ENCODE results near the gene LRFN4. TPM values are rescaled to one million over a fixed set of nuclear protein-coding genes. Genes with fewer than 3 reads are reported as not detected.

The LRFN4 gene
- total RNA-seq, 1 experiment from 2014 or later, result 56.7 TPM

- POLR2A ChIA-PET, result interaction anchor here (0.6 kb wide), 1 partner anchor 38 kb away, joined by 3 read pairs; no protein-coding TSS in a partner anchor
- ATAC-seq, result no peak
- no TSS peak for BruUV-seq (replicated peaks)
Observed at GRCh38 chr11:66870616-66871520, 14.0 kb downstream of the LRFN4 start.

GRCh38 chr11:66871521-66871901 lies 14.6 kb downstream of the LRFN4 start:
- TF ChIP-seq TCF7L2 (IDR thresholded peaks at IDR 0.05; ENCODE audit: low read depth, low read length) (no peak), POLR2AphosphoS5 (IDR thresholded peaks at IDR 0.05; ENCODE audit: low read depth, low read length) (no peak), REST (IDR thresholded peaks at IDR 0.05; ENCODE audit: insufficient read depth in 1 of 2, low read depth in 2 of 2, low read length in 1 of 2) (no peak)
- intact Hi-C loops (cut with micrococcal nuclease; ENCODE audit: unreplicated experiment) (no loop called here), in situ Hi-C loops (cut with HindIII; ENCODE audit: low pct_unique_long_range_greater_than_20kb, low sequenced_read_pairs) (no loop called here)
- Histone ChIP-seq H3K4me3 (ENCODE audit: low read depth in 2 of 2, low read length in 2 of 2) (no peak overlapping the region), H3K27ac (ENCODE audit: low read length) (no peak overlapping the region), H3K27me3 (ENCODE audit: control insufficient read depth, insufficient read depth, low read length) (no peaks in the 10 kb centered on the region), H3K9me3 (ENCODE audit: control insufficient read depth, insufficient read depth, low read depth, low read length) (no peaks in the 10 kb centered on the region), H3K36me3 (ENCODE audit: control insufficient read depth, insufficient read depth, low read length) (no peaks in the 10 kb centered on the region), H3K4me1 (ENCODE audit: control insufficient read depth, insufficient read depth, low read length) (peaks cover 8% of the 10 kb centered on the region)
- ATAC-seq, result no peak
- POLR2A ChIA-PET, result interaction anchor here (0.6 kb wide), 1 partner anchor 39 kb away, joined by 3 read pairs; no protein-coding TSS in a partner anchor
- BruUV-seq (replicated peaks), result no TSS peak
- CTCF ChIA-PET, result no interaction called here
- DNase-seq (ENCODE audit: low read depth, low spot score), result no peak

More at GRCh38 chr11:66870616-66871520, 14.0 kb downstream of the LRFN4 start:
- no peak overlapping the region for H3K4me3 ChIP-seq (ENCODE audit: low read depth in 2 of 2, low read length in 2 of 2)
- H3K27ac ChIP-seq (ENCODE audit: low read length), result no peak overlapping the region
- intact Hi-C loops (cut with micrococcal nuclease; ENCODE audit: unreplicated experiment), result no loop called here
- TF ChIP-seq SIN3A (IDR thresholded peaks at IDR 0.05; ENCODE audit: borderline replicate concordance, insufficient read depth, low read depth, low read length), result no peak
- no peak for TF ChIP-seq CTCF (IDR thresholded peaks at IDR 0.05)
- no peak for TF ChIP-seq TCF7L2 (IDR thresholded peaks at IDR 0.05; ENCODE audit: low read depth, low read length)
- TF ChIP-seq REST (IDR thresholded peaks at IDR 0.05; ENCODE audit: insufficient read depth in 1 of 2, low read depth in 2 of 2, low read length in 1 of 2), result no peak
- no peak for TF ChIP-seq POLR2AphosphoS5 (IDR thresholded peaks at IDR 0.05; ENCODE audit: low read depth, low read length)
- no peaks in the 10 kb centered on the region for H3K36me3 ChIP-seq (ENCODE audit: control insufficient read depth, insufficient read depth, low read length)
- CTCF ChIA-PET, result no interaction called here
- no peaks in the 10 kb centered on the region for H3K27me3 ChIP-seq (ENCODE audit: control insufficient read depth, insufficient read depth, low read length)
- no peak for DNase-seq (ENCODE audit: low read depth, low spot score)
- peaks cover 8% of the 10 kb centered on the region for H3K4me1 ChIP-seq (ENCODE audit: control insufficient read depth, insufficient read depth, low read length)
- in situ Hi-C loops (cut with HindIII; ENCODE audit: low pct_unique_long_range_greater_than_20kb, low sequenced_read_pairs), result no loop called here
- H3K9me3 ChIP-seq (ENCODE audit: control insufficient read depth, insufficient read depth, low read depth, low read length), result no peaks in the 10 kb centered on the region
